GM18873 (cell line): ENCODE data around the gene ANKMY1.

ENCODE experiments used
- ATAC-seq: cut with Tn5 transposase; IDR thresholded peaks from one replicate; pipeline ENCODE4 v1.9.1; 2021; ENCODE audit warnings: mild to moderate bottlenecking, moderate library complexity, moderate number of reproducible peaks; ENCODE audit not compliant: unreplicated experiment, low FRiP score

Gene ANKMY1

GRCh38 chr2:240438810-240439697 is 118.7 kb downstream of the ANKMY1 start:
- no peak for ATAC-seq

DNA sequence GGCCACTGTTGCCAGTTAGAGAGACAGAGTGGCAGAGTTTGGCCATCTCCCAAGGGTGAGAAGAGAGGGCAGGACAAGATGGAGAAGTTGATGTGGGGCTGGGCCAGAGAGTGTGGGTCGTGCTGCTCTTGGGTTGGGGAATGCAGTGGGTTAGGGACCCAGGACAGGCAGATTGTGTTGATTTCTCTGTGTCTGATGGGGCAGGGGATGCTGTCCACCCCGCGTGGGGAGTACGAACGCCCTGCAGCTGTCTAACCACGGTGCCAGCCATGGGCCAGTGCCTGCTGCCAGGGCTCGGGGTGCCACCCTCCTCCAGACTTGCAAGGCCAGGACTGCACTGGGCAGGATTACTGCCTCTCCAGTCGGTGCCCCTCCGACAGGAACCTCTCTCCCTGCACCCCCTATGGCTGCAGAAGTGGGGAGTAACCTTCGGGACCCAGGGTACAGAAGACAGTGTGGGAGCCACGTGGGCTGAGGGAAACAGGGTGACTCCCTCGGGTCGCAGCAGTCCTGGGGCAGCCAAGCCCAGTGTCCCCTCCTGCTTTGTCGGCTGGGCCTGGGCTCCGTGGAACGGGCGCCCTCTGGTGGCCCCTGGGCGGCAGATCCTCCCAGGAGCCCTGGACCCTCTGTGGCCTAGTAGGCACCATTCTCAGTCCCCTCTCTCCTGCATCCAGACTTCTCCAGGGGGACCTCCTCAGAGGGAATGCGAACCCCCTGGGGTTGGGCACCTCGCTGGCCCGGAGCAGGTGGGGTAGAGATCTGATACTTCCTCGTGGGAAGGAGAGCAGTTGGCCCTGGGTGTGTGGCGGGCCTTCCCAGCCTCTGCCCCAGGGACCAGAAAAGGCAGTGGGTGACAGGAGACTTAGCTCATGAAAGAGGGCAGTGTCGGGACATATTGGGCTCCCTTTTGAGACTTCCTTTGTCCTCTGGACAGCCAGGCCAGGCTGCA is 119.7 kb downstream of the ANKMY1 start:
- ATAC-seq = no peak

- ATAC-seq = no peak
Observed at GRCh38 chr2:240437551-240437860, 120.3 kb downstream of the ANKMY1 start.

DNA sequence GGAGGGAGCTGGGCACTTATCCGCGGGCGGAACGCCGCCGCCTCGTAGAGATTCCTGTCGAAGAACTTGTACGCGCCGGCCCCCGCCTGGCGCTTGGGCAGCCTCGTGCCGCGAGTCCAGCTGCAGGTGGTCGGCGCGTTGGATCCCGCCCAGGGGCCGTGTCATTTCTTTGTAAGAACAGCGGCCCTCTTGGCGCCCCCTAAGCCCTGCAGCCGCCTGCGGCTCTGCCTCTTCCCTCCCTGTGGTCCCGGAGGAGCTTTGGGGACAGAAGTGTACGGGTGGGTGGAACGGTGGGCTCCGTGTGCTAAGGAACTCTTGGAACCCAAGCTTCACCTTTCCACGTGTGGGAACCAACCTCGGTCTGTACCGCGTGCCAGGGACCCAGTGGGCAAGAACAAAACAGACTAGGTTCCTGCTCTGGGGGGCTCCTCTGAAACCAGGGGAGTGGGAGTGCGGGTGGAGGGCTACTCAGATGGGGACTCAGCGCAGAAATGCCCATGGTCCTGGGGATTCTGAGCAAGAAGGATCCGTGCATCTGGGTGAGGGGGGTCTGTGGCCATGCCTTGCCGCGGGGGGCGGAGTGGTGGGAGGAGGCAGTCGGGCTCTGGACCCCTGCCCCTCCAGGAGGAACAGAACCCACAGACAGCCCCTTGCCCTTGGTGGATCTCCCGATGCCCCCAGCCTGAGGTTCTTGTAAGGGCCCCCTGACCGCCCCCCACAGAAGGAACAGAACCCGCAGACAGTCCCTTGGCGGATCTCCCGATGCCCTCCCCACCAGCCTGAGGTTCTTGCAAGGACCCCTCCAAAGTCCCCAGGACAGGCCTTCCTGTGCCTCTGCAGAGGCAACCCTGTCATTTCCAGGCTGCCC is 120.9 kb downstream of the ANKMY1 start:
- ATAC-seq = no peak

- no peak for ATAC-seq
Observed at GRCh38 chr2:240435948-240436682, 121.7 kb downstream of the ANKMY1 start.

- ATAC-seq = no peak
Observed at GRCh38 chr2:240435457-240435947, 122.3 kb downstream of the ANKMY1 start, which contains the start of gene GPC1. Gene GPC1 (plus strand): TSS chr2:240435663. CDS start chr2:240435919, 256 bp downstream.

DNA sequence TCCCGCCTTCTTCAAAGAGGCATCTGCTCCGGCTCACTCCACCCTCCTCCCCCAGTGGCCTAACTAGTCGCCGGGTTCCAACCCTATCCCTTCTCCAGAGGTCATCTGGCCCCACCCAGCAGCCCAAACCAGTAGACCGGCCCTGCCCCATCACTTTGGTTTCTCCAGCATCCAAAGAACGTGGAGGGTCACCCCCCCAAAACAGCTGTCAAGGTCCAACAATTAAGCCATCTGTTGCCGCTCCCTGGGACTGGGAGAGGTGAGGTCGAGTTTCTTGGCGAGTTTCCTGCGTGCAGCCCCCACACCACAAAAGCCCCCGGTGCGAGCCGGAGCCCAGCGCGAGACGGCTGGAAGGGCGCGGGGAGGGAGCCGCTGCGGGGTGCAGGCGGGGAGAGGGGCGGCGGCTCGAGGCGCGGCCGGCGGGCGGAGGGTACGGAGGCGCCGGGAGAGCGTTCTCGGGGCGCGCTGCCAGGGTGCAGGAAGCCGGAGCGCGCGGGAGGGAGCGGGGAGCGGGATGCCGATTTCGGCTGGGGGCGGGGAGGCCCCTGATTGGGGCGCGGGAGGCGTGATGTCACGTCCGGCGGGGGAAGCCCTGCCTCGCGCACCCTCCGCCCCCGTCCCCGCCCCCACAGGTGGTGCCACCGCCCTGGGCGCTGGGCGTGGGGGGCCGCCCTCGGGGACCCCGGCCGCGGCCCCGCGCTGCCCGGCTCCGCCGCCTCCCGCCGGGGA is 122.9 kb downstream of the ANKMY1 start:
- ATAC-seq = no peak

- ATAC-seq = no peak
Observed at GRCh38 chr2:240433973-240434727, 123.6 kb downstream of the ANKMY1 start.

GRCh38 chr2:240432820-240433801 is 124.7 kb downstream of the ANKMY1 start:
- no peak for ATAC-seq

GRCh38 chr2:240432430-240432819 is 125.4 kb downstream of the ANKMY1 start:
- ATAC-seq = no peak

DNA sequence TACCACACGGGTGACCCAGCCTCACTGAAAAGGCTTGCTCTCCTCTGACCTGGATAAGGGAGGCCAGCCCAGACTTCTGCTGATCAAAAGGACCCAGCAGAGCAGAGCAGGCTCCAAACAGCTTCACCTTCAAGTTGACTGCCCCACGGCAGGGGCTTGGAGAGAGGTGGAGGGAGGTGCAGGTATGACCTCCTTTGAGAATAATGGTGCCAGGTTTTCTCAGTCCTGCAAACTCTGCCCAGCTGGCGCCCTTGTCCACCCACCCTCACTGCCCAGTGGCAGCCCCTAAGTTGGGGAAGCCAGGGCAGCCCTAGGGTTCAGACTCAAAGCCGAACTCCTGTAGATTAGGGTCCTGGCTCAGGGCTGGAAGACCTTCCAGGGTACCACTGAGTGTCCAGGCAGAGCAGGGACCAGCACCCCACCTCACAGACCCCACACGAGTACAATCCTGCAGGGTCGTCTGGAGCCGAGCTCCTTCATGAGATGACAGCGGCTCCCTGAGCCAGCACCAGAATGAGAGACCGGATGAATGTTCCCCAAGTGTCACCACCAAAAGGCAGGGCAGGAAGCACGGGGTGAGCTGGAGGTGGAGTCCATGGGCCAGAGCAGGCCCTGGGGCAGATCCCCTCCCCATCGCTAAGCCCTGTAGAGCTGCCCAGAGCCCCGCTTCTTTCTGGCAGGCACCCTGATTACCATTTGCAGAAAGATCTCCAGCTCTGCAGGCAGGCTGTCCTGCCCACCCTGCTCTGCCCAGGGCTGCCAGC is 125.9 kb downstream of the ANKMY1 start:
- ATAC-seq = no peak

GRCh38 chr2:240431271-240431660 is 126.5 kb downstream of the ANKMY1 start:
- ATAC-seq = no peak

GRCh38 chr2:240430595-240430994 is 127.2 kb downstream of the ANKMY1 start:
- ATAC-seq = no peak

- ATAC-seq = no peak
Observed at GRCh38 chr2:240429872-240430491, 127.8 kb downstream of the ANKMY1 start.
